HG03060 (cell line): ENCODE data around the gene PREX1.
"Not testable (repeated sequence)": the region's sequence is repeated elsewhere in the genome, so short reads cannot be mapped to it uniquely, and the experiment has no call there.

Source experiments
- ATAC-seq: cut with Tn5 transposase; IDR thresholded peaks from one replicate; pipeline ENCODE4 v1.9.1; 2021; ENCODE audit warnings: low read depth, moderate number of reproducible peaks; ENCODE audit not compliant: unreplicated experiment

Gene PREX1

GRCh38 chr20:48782053-48782452 is 45.7 kb downstream of the PREX1 start:
- ATAC-seq, result no peak

GRCh38 chr20:48781634-48782033 is 46.2 kb downstream of the PREX1 start:
- ATAC-seq, result no peak

- no peak for ATAC-seq
Measured at GRCh38 chr20:48779435-48779834, 48.4 kb downstream of the PREX1 start.

GRCh38 chr20:48777821-48778220 is 50.0 kb downstream of the PREX1 start:
- no peak for ATAC-seq

GRCh38 chr20:48777005-48777404 is 50.8 kb downstream of the PREX1 start:
- no peak for ATAC-seq

- ATAC-seq, result no peak
Measured at GRCh38 chr20:48776306-48776705, 51.5 kb downstream of the PREX1 start.

- ATAC-seq, result not testable (repeated sequence)
Measured at GRCh38 chr20:48775545-48775944, 52.3 kb downstream of the PREX1 start.

GRCh38 chr20:48774696-48775095 is 53.1 kb downstream of the PREX1 start:
- ATAC-seq, result no peak

- no peak for ATAC-seq
Measured at GRCh38 chr20:48773837-48774418, 53.9 kb downstream of the PREX1 start.

GRCh38 chr20:48772183-48772976 is 55.4 kb downstream of the PREX1 start:
- ATAC-seq, result no peak

GRCh38 chr20:48771542-48771941 is 56.3 kb downstream of the PREX1 start:
- ATAC-seq, result no peak

GRCh38 chr20:48770700-48771442 is 56.9 kb downstream of the PREX1 start:
- no peak for ATAC-seq

GRCh38 chr20:48769069-48769983 is 58.5 kb downstream of the PREX1 start:
- no peak for ATAC-seq

- ATAC-seq, result no peak
Measured at GRCh38 chr20:48766961-48767960, 60.5 kb downstream of the PREX1 start.

GRCh38 chr20:48766205-48766604 is 61.6 kb downstream of the PREX1 start:
- ATAC-seq, result no peak

GRCh38 chr20:48765359-48765758 is 62.4 kb downstream of the PREX1 start:
- ATAC-seq, result no peak

- ATAC-seq, result no peak
Measured at GRCh38 chr20:48763216-48763914, 64.4 kb downstream of the PREX1 start.

- ATAC-seq, result no peak
Measured at GRCh38 chr20:48761874-48762273, 65.9 kb downstream of the PREX1 start.
